ENCODE measurements around the gene LRRK1. TPM values are rescaled to one million over a fixed set of nuclear protein-coding genes. Genes with fewer than 3 reads are reported as not detected.

LRRK1 gene
- total and polyA plus RNA-seq, 2 of the 4 experiments (the other 2 are of a cell fraction), result 3.0 to 5.8 TPM

DNA sequence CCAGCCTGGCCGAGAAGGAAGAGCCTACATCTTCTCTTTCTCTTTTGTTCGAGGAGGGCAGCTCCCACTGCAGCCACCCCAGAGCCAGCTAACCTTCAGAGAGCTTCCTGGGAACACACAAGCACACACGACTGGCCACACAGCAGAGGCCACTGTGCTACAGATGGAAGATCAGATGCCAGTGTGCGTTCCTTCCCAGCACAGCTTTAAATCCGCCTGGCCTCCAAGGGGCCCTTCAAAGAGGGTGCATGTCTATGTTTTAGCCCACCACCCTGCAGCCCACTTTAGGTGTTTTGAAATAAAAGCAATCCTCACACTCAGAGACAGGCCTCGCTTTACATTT lies 27.2 kb upstream of the LRRK1 start:
- no peak for DNase-seq
- no peaks in the 10 kb centered on the region for H3K36me3 ChIP-seq (ENCODE audit: control insufficient read depth, insufficient read depth, low read length)
- H3K9ac ChIP-seq (ENCODE audit: low read depth, low read length), result no peak overlapping the region
- H3K4me2 ChIP-seq (ENCODE audit: low read depth, low read length), result no peak overlapping the region
- ChIA-PET POLR2A (ENCODE audit: unreplicated experiment) (no interaction called here), CTCF (no interaction called here)
- ATAC-seq (ENCODE audit: low read depth), result no peak
- no peak overlapping the region for H2BK5ac ChIP-seq (ENCODE audit: low read depth, low read length, poor library complexity, severe bottlenecking)
- no peak overlapping the region for H2AK5ac ChIP-seq (ENCODE audit: low read depth, low read length)
- no TSS peak for BruUV-seq (replicated peaks)
- H3K23ac ChIP-seq (ENCODE audit: low read depth, low read length), result no peak overlapping the region
- in situ Hi-C loops (cut with MboI; ENCODE audit: low sequenced_read_pairs) (no loop called here), dilution Hi-C loops (cut with HindIII; ENCODE audit: low sequenced_read_pairs, unreplicated experiment) (no loop called here), intact Hi-C loops (cut with micrococcal nuclease) (no loop called here)
- no peak overlapping the region for H3K56ac ChIP-seq (ENCODE audit: extremely low read depth, insufficient read depth, low read length)
- no peak overlapping the region for H3K4me3 ChIP-seq (ENCODE audit: insufficient read depth, low read depth, low read length)
- H3K79me1 ChIP-seq (ENCODE audit: low read depth in 1 of 2, low read length in 2 of 2), result no peaks in the 10 kb centered on the region
- no peak overlapping the region for H2BK120ac ChIP-seq (ENCODE audit: low read depth, low read length)
- H3K18ac ChIP-seq (ENCODE audit: low read depth, low read length), result no peak overlapping the region
- TF ChIP-seq NFE2L2 (IDR thresholded peaks at IDR 0.05; ENCODE audit: low read depth, low read length), result no peak
- H3K27ac ChIP-seq (ENCODE audit: insufficient read depth, low read length), result no peak overlapping the region
- no peak overlapping the region for H3K14ac ChIP-seq (replicated peaks; ENCODE audit: low read depth, low read length)
- H2AK9ac ChIP-seq (replicated peaks; ENCODE audit: low read depth, low read length, poor library complexity), result no peak overlapping the region
- H2BK15ac ChIP-seq (ENCODE audit: low read depth, low read length), result no peak overlapping the region
- no peak overlapping the region for H4K91ac ChIP-seq (ENCODE audit: insufficient read depth, low read depth, low read length)
- H4K8ac ChIP-seq (ENCODE audit: low read depth in 2 of 2, low read length in 2 of 2), result no peak overlapping the region
- H3K9me3 ChIP-seq (ENCODE audit: control insufficient read depth, insufficient read depth, low read length), result no peaks in the 10 kb centered on the region
- H2BK20ac ChIP-seq (ENCODE audit: low read depth, low read length), result no peak overlapping the region
- H3K4ac ChIP-seq (ENCODE audit: low read depth, low read length), result no peak overlapping the region
- H3K9me1 ChIP-seq (ENCODE audit: insufficient read depth, low read length), result peaks cover 2% of the 10 kb centered on the region; the same call in 1 of the 2 replicates
- H2AFZ ChIP-seq (replicated peaks; ENCODE audit: low read length, poor library complexity), result no peak overlapping the region
- no peak overlapping the region for H4K5ac ChIP-seq (ENCODE audit: low read depth, low read length)
- H3K4me1 ChIP-seq (ENCODE audit: control insufficient read depth, insufficient read depth, low read length), result peaks cover 9% of the 10 kb centered on the region
- H4K20me1 ChIP-seq (ENCODE audit: insufficient read depth, low read length), result no peaks in the 10 kb centered on the region
- H3K27me3 ChIP-seq (ENCODE audit: control insufficient read depth, insufficient read depth, low read length), result no peaks in the 10 kb centered on the region
- 75% methylated on average over 1 of the region's 6 CpGs; no CpG with 5 or more reads in 1 of the 2 experiments for WGBS, 2 experiments (ENCODE audit: extremely low coverage in 2 of 2, insufficient read length in 1 of 2)
